Lower lobe of right lung (tissue), 2 donors: ENCODE results near the gene ITGB8. TPM values are rescaled to one million over a fixed set of nuclear protein-coding genes. Genes with fewer than 3 reads are reported as not detected.

Source experiments
- ATAC-seq, 2 donors: fragments of 200-7000 bp; cut with Tn5 transposase; one replicate each; pipeline ENCODE4 v1.9.1; 2020 to 2022; ENCODE audit warnings: mild to moderate bottlenecking in 2 of 2, moderate library complexity in 2 of 2
- DNase-seq: peaks from one replicate; pipeline ENCODE4 v3.0.0-alpha.2; 2020
- H3K27ac ChIP-seq: fragments of 200-600 bp; one replicate; pipeline ENCODE4 v1.8.0; 2022
- H3K27me3 ChIP-seq: fragments of 200-600 bp; one replicate; pipeline ENCODE4 v1.8.0; 2022; ENCODE audit warnings: low read depth
- H3K36me3 ChIP-seq: fragments of 200-600 bp; one replicate; pipeline ENCODE4 v1.8.0; 2022; ENCODE audit warnings: mild to moderate bottlenecking
- H3K4me1 ChIP-seq: fragments of 200-600 bp; one replicate; pipeline ENCODE4 v1.8.0; 2022
- H3K4me3 ChIP-seq: fragments of 200-600 bp; one replicate; pipeline ENCODE4 v1.8.0; 2022; ENCODE audit warnings: mild to moderate bottlenecking
- H3K9me3 ChIP-seq: fragments of 200-600 bp; one replicate; pipeline ENCODE4 v1.8.0; 2022
- CTCF ChIP-seq: fragments of 200-600 bp; IDR thresholded peaks from one replicate; pipeline ENCODE4 v1.8.0; 2022; ENCODE audit warnings: antibody characterized with exemption, mild to moderate bottlenecking
- intact Hi-C: fragments of 100-400 bp; cut with DNase I; formaldehyde crosslinking; loops from one replicate; pipeline ENCODE4 v1.11.0; 2022
- total RNA-seq: library from RNA; stranded (reverse); fragmentation: NEBNext Ultra II Directional; extraction: Animal tissue kit (Norgen Biotek cat#: 25700); gene quantifications from one replicate; pipeline ENCODE4 v1.2.1, GENCODE V29; 2021
- donor health status: DM: no; HTN: yes; CAD: no; lungs with severe emphysema.

Gene ITGB8
- total RNA-seq, 1 donor from 2014 or later: 8.0 TPM

DNA sequence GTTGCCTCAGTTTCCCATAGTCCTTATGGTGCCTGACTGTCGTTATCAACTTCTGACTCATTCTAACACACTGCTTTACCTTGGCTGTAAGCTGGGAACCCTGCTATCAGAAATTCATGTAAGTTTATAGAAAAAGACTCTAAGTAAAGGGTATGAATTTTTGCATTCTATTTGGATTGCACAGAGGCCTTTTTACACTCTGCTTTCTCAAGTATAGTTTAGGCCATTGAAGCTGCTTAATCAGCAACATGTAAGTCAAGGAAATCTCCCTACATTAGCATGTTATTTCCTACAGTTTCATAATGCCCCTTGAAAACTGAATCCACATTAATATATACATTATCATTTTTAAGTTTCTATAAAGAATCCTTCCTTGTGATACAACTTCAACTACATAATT is 17.1 kb upstream of the ITGB8 start:
- H3K4me3 ChIP-seq: no peak overlapping the region
- H3K36me3 ChIP-seq: no peaks in the 10 kb centered on the region
- ATAC-seq: no peak
- H3K9me3 ChIP-seq: no peaks in the 10 kb centered on the region
- no peak for DNase-seq
- no peaks in the 10 kb centered on the region for H3K4me1 ChIP-seq
- H3K27ac ChIP-seq: no peak overlapping the region
- intact Hi-C loops: no loop called here
- H3K27me3 ChIP-seq: no peaks in the 10 kb centered on the region
- TF ChIP-seq CTCF: no peak

GRCh38 chr7:20314198-20314597 is 16.5 kb upstream of the ITGB8 start:
- intact Hi-C loops: no loop called here
- Histone ChIP-seq H3K9me3 (no peaks in the 10 kb centered on the region), H3K27ac (no peak overlapping the region), H3K4me1 (no peaks in the 10 kb centered on the region), H3K27me3 (no peaks in the 10 kb centered on the region), H3K36me3 (no peaks in the 10 kb centered on the region), H3K4me3 (no peak overlapping the region)
- ATAC-seq: no peak
- TF ChIP-seq CTCF: no peak
- no peak for DNase-seq

GRCh38 chr7:20316706-20317105 is 14.0 kb upstream of the ITGB8 start:
- ATAC-seq: no peak
- no peak overlapping the region for H3K4me3 ChIP-seq
- no peak overlapping the region for H3K27ac ChIP-seq
- DNase-seq: no peak
- no peak for TF ChIP-seq CTCF
- intact Hi-C loops: no loop called here
- no peaks in the 10 kb centered on the region for H3K27me3 ChIP-seq
- no peaks in the 10 kb centered on the region for H3K36me3 ChIP-seq
- H3K9me3 ChIP-seq: no peaks in the 10 kb centered on the region
- no peaks in the 10 kb centered on the region for H3K4me1 ChIP-seq

GRCh38 chr7:20317413-20317812 is 13.3 kb upstream of the ITGB8 start:
- no peaks in the 10 kb centered on the region for H3K9me3 ChIP-seq
- TF ChIP-seq CTCF: no peak
- H3K4me3 ChIP-seq: no peak overlapping the region
- DNase-seq (no peak), ATAC-seq (no peak)
- intact Hi-C loops: no loop called here
- no peak overlapping the region for H3K27ac ChIP-seq
- H3K36me3 ChIP-seq: no peaks in the 10 kb centered on the region
- H3K27me3 ChIP-seq: no peaks in the 10 kb centered on the region
- no peaks in the 10 kb centered on the region for H3K4me1 ChIP-seq

DNA sequence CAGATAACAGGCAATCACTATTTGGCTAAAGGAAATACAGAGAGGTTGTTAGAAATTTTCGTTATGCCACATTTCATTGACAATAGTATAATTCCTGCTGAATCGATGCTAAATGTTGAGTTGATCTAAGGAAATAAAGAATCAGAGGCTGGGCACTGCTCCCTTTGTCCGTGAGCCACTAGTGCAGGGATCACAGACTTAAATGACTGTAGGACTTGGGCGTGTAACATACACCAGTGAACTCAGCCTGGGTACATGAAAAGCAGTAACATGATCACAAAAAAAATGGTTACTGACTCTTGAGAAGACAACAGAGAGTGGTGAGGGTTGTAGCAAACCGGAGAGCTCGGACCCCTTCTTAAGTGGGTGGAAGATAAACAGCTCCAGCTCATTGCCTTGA is 11.8 kb upstream of the ITGB8 start:
- no peak overlapping the region for H3K27ac ChIP-seq
- H3K4me1 ChIP-seq: no peaks in the 10 kb centered on the region
- no peak for TF ChIP-seq CTCF
- no peaks in the 10 kb centered on the region for H3K27me3 ChIP-seq
- H3K9me3 ChIP-seq: no peaks in the 10 kb centered on the region
- no peak overlapping the region for H3K4me3 ChIP-seq
- H3K36me3 ChIP-seq: no peaks in the 10 kb centered on the region
- no peak for DNase-seq
- ATAC-seq: no peak
- intact Hi-C loops: no loop called here

GRCh38 chr7:20320322-20320721 is 10.4 kb upstream of the ITGB8 start:
- intact Hi-C loops: no loop called here
- H3K9me3 ChIP-seq: no peaks in the 10 kb centered on the region
- H3K4me1 ChIP-seq: no peaks in the 10 kb centered on the region
- no peaks in the 10 kb centered on the region for H3K27me3 ChIP-seq
- no peak overlapping the region for H3K4me3 ChIP-seq
- no peak for TF ChIP-seq CTCF
- DNase-seq: no peak
- ATAC-seq: no peak
- H3K27ac ChIP-seq: no peak overlapping the region
- no peaks in the 10 kb centered on the region for H3K36me3 ChIP-seq
